ENCODE results near the gene CYB5B.

Gene CYB5B

GRCh38 chr16:69424053-69424934 is at the start of gene CYB5B:
Gene CYB5B (plus strand): TSS chr16:69424619. CDS start chr16:69424684, 65 bp downstream.
- POLR2A ChIA-PET: no interaction called here
- CTCF ChIA-PET: interaction anchor here (1.2 to 2.4 kb wide), 3 partner anchors 9 to 28 kb away, joined by 3 to 8 read pairs (median 5); no protein-coding TSS in a partner anchor

GRCh38 chr16:69376393-69377059 is 47.9 kb upstream of the CYB5B start:
- DNase-seq (ENCODE audit: low read depth, low spot score): no peak
- TF ChIP-seq CTCF (IDR thresholded peaks at IDR 0.05; ENCODE audit: insufficient read depth, low read length, missing control alignments): no peak
- POLR2A ChIA-PET: no interaction called here
- CTCF ChIA-PET: interaction anchor here (1.2 kb wide), 1 partner anchor 9 kb away, joined by 3 read pairs; the partner anchor contains the start of gene TERF2
- no peak overlapping the region for H3K4me3 ChIP-seq (ENCODE audit: low read depth, low read length)

More at GRCh38 chr16:69424053-69424934, at the start of gene CYB5B:
- H3K4me3 ChIP-seq (ENCODE audit: low read depth, low read length): peak within 1 kb of the TSS; percentile 100
- peak; percentile 91 for DNase-seq (ENCODE audit: low read depth, low spot score)
- no peak for TF ChIP-seq CTCF (IDR thresholded peaks at IDR 0.05; ENCODE audit: insufficient read depth, low read length, missing control alignments)

- TF ChIP-seq CTCF (IDR thresholded peaks at IDR 0.05; ENCODE audit: insufficient read depth, low read length, missing control alignments): no peak
- no peak overlapping the region for H3K4me3 ChIP-seq (ENCODE audit: low read depth, low read length)
- POLR2A ChIA-PET: no interaction called here
- CTCF ChIA-PET: interaction anchor here (1.0 to 1.5 kb wide), 2 partner anchors 39 to 326 kb away, joined by 3 read pairs; partner anchors contain the start of gene COG8
- DNase-seq (ENCODE audit: low read depth, low spot score): no peak
Measured at GRCh38 chr16:69378036-69378435, 46.4 kb upstream of the CYB5B start.

GRCh38 chr16:69378760-69379159 is 45.7 kb upstream of the CYB5B start:
- ChIA-PET POLR2A (no interaction called here), CTCF (interaction anchor here (0.5 to 1.5 kb wide), 4 partner anchors 17 to 325 kb away, joined by 3 read pairs; partner anchors contain the start of gene COG8)
- TF ChIP-seq CTCF (IDR thresholded peaks at IDR 0.05; ENCODE audit: insufficient read depth, low read length, missing control alignments): no peak
- no peak for DNase-seq (ENCODE audit: low read depth, low spot score)
- no peak overlapping the region for H3K4me3 ChIP-seq (ENCODE audit: low read depth, low read length)

GRCh38 chr16:69381231-69381630 is 43.2 kb upstream of the CYB5B start:
- CTCF ChIA-PET: interaction anchor here (0.9 to 4.3 kb wide), 4 partner anchors 15 to 373 kb away, joined by 3 to 29 read pairs (median 4); partner anchors contain the start of gene NOB1
- no peak for DNase-seq (ENCODE audit: low read depth, low spot score)
- no peak overlapping the region for H3K4me3 ChIP-seq (ENCODE audit: low read depth, low read length)
- POLR2A ChIA-PET: no interaction called here
- no peak for TF ChIP-seq CTCF (IDR thresholded peaks at IDR 0.05; ENCODE audit: insufficient read depth, low read length, missing control alignments)

GRCh38 chr16:69382421-69382820 is 42.0 kb upstream of the CYB5B start:
- ChIA-PET POLR2A (no interaction called here), CTCF (interaction anchor here (2.3 to 4.3 kb wide), 2 partner anchors 14 to 17 kb away, joined by 6 to 29 read pairs; no protein-coding TSS in a partner anchor)
- no peak for TF ChIP-seq CTCF (IDR thresholded peaks at IDR 0.05; ENCODE audit: insufficient read depth, low read length, missing control alignments)
- no peak overlapping the region for H3K4me3 ChIP-seq (ENCODE audit: low read depth, low read length)
- no peak for DNase-seq (ENCODE audit: low read depth, low spot score)
